Inflammatory macrophage treated with lipopolysaccharide for 4 hours (primary cell): ENCODE measurements around the gene COQ6.
A peak's percentile ranks its signal among the peaks of the same experiment; 100 is the strongest.
"Not testable (repeated sequence)": the region's sequence is repeated elsewhere in the genome, so short reads cannot be mapped to it uniquely, and the experiment has no call there.

Experiments used
- DNase-seq: peaks from one replicate; pipeline ENCODE4 v3.0.0-alpha.2; 2020

COQ6 gene

GRCh38 chr14:73949752-73950734, at the start of gene COQ6, which contains the start of gene FAM161B:
Gene COQ6, plus strand, starts transcription at chr14:73950302. Its CDS starts 31 bp downstream, at chr14:73950333.
Gene FAM161B, minus strand, starts transcription at chr14:73950094. Its CDS starts 68 bp downstream, at chr14:73950026.
- peak; percentile 97 for DNase-seq

GRCh38 chr14:73903028-73903427, 47.1 kb upstream of the COQ6 start:
- no peak for DNase-seq

DNA sequence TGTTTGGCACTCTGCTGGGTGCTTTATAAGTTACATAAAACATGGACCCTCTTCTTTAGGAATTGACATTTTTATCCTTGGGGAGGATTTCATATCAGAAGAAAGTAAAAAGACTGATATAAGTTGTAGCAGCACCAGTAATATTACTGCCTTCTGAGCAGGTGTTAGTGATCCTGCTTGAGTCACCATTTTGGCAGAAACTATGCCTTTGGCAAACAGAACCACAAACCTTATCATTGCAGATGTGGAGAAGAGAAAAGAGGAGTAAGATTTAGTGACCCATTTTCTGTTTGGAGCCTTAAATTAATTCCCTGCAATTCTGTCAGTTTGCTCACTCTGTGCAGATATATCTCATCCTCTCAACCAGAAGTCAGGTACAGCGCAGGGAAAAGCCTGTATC, 40.4 kb upstream of the COQ6 start:
- DNase-seq: no peak

DNA sequence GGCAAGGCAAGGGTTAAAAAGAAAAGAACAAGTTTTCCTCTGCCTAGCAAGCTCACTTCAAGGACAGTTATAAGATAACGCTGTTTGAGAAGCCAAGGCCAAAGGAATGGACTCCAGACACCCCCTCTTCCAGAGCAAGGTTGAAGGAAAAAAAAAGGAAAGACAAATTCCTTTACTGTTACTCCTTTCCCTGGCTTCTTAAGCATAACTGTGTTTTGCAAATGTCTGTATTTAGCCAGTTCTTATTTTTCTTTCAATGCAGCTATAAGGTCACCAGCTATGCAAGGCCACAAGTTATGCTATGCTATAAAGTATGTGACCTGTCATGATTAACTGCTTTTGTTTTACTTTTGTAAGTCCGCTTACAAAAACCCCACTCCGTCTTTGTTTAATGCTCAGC, 36.8 kb upstream of the COQ6 start:
- no peak for DNase-seq

GRCh38 chr14:73916324-73916723, 33.8 kb upstream of the COQ6 start:
- DNase-seq: no peak

GRCh38 chr14:73919457-73919856, 30.6 kb upstream of the COQ6 start:
- DNase-seq: not testable (repeated sequence)

GRCh38 chr14:73924337-73924736, 25.8 kb upstream of the COQ6 start:
- DNase-seq: peak; percentile 33

GRCh38 chr14:73935666-73936065, 14.4 kb upstream of the COQ6 start:
- DNase-seq: no peak

- DNase-seq: no peak
Observed at GRCh38 chr14:73936548-73936947, 13.6 kb upstream of the COQ6 start.

- DNase-seq: no peak
Observed at GRCh38 chr14:73937012-73937411, 13.1 kb upstream of the COQ6 start.

DNA sequence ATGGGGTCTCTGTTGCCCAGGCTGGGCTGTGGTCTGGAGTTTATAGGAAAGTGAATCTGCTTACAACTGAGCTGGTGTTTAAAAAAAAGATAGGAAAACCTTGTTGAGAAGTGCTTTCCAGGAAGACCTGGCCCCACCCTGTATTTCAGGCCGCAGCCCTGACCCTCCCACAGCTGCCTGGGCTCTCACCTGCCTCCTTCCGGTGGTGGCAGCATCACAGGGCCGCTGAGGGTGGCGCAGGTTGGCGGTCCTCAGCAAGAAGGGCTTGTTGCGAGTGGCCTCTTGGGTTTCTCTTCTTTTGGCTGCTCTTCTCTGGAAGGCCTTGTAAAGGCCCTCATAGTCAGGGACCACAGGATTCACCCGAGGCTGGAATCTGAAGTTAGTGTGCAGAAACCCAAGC, 7.9 kb upstream of the COQ6 start:
- DNase-seq: no peak

DNA sequence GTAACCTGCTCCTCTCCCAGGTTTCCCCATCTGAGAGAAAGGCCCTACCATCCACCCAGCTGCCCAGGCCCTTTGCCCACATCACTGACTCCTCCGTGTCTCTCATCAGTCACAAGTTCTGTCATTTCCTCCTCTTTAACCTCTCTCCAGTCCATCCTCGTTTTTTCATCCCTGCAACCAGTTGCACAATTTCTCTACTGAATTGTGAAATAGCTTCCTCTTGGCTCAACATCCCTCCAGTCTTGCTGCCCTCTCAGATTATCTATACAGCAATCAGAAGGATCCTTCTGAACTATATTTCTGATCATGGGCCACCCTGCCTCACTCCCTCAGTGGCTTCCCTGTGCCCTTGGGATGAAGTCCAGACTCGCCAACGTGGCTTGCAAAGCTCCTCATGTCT, 7.0 kb upstream of the COQ6 start:
- peak; percentile 86 for DNase-seq

GRCh38 chr14:73944432-73945158, 5.5 kb upstream of the COQ6 start:
- no peak for DNase-seq

GRCh38 chr14:73945159-73945670, 4.9 kb upstream of the COQ6 start:
- DNase-seq: no peak

DNA sequence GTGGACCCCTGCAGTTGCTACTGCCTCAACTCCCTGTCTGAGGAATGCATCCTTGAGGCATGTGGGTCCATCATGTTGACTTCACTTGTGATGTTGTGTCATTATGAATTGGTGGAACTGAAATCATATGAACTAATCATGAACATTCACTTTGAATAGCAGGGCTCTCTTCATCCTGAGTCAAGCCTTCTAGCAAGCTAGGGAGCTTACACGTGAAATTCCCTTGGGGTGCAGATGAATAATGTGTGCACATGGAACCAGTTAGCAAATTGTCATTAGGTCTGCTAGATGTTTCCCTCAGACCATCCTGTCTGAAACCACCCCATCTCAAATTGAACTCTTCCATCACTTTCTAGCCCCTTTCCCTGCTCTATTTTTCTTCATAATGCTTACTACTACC, 3.6 kb downstream of the COQ6 start:
- no peak for DNase-seq

DNA sequence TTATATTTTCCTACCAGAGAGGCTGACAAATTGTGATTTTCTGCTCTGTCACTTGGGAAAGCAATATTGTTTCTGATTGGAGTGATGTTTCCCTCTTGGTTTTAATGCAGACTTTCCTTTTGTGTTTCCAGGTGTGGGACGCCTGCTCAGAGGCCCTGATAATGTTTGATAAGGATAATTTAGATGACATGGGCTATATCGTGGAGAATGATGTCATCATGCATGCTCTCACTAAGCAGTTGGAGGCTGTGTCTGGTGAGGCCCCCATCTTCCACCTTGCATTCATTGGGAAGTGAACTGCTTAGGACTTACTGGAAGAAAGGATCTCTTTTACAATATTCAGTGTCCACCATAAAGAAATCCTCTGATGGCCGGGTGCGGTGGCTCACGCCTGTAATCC, 5.6 kb downstream of the COQ6 start:
- no peak for DNase-seq

DNA sequence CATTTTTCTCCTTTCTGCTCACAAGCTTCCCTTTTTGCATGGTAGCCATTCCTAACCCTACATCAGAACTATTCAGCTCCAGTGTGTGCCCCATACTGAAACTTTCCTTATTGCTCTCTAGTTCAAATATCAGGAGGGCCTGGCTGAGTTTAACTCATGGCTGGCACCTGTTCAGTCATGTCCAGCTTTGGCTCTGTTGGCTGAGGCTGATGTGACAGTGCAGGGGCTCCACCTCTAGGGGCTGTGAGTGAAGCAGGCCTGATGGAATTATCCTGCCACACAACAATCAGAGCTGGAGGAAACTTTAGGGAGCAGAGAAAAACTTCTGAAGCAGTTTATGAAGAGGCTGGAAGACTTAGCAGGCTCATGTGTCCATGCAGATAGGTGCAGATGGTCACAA, 8.5 kb downstream of the COQ6 start:
- DNase-seq: no peak

DNA sequence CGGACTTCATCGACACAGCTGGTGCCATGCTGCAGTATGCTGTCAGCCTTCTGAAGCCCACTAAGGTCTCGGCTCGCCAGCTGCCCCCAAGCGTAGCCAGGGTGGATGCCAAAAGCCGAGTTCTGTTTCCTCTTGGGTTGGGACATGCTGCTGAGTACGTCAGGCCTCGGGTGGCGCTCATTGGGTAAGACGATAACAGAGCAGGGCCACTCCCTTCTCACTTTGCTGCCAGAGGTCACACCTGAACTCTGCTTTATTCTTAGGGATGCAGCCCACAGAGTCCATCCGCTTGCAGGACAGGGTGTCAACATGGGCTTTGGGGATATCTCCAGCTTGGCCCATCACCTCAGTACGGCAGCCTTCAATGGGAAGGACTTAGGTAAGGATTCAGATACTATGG, 11.1 kb downstream of the COQ6 start:
- no peak for DNase-seq

DNA sequence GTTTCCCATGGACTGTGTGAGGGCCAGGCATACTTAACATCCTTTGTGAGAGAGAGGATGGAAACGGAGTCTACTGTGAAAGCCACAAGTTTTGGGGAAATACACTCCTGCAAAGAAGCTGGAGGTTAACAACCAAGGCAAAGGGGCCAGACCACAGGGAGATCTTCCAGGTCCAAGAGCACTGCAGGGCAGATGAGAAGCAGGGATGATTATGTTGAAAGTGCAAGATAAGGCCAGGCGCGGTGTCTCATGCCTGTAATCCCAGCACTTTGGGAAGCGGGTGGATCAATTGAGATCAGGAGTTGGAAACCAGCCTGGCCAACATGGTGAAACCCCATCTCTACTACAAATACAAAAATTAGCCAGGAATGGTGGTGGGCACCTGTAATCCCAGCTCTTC, 15.1 kb downstream of the COQ6 start:
- no peak for DNase-seq

GRCh38 chr14:73968885-73969284, 18.8 kb downstream of the COQ6 start:
- no peak for DNase-seq

GRCh38 chr14:73973497-73973896, 23.4 kb downstream of the COQ6 start:
- no peak for DNase-seq

- no peak for DNase-seq
Observed at GRCh38 chr14:73976125-73976524, 26.0 kb downstream of the COQ6 start.

DNA sequence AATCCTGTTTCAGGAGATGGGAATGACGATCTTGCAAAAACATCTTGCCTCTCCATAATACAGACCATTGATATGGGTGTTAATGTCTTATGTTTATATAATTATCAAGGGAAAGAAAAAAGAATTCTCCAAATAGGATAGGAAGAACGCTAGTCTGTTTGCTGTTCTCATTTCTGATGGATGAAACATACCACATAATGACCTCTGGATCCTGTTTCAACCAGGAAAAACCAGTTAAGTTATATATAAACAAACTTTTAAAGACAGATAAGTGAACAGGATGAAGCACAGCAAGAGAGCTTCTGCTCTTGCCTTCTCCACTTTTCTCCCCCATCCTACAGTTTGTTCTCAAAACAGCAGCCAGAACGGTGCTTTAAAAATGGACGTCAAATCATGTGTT, 27.8 kb downstream of the COQ6 start:
- no peak for DNase-seq

DNA sequence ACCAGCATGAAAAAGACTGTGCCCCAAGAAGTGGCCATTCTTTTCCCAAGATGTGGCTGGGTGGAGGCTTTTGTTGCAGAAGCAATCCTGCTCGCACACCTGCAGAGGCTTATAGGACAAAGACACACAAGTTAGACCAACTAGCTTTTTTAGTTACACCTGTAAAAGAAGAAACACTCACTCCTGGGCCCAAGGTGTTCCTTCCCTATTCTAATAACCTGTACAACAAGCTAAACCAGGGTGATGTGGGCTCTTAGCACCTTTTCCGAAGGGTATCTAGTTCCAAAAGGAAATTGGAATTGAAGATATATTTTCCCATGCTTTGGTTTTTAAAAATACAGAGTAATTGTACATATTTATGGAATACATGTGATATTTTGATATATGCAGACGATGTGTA, 38.0 kb downstream of the COQ6 start:
- DNase-seq: no peak
